HL-60 (cell line): ENCODE data around the gene ASPN.

Experiments used
- DNase-seq, 2 experiments: peaks; one replicate each; pipeline ENCODE4 v3.0.0-alpha.2; 2010 to 2020; ENCODE audit warnings: low read depth in 1 of 2, low spot score in 1 of 2
- H3K27ac ChIP-seq: fragments of 250-450 bp; sonication (Bioruptor Pico); replicated peaks from 2 replicates; pipeline ENCODE4 v1.5.1; 2020; ENCODE audit warnings: mild to moderate bottlenecking, moderate library complexity
- H3K27me3 ChIP-seq: fragments of 250-450 bp; sonication (Bioruptor Pico); 2 replicates; pipeline ENCODE4 v1.5.1; 2021; ENCODE audit warnings: mild to moderate bottlenecking, moderate library complexity; ENCODE audit not compliant: insufficient read depth, poor library complexity, severe bottlenecking
- H3K4me3 ChIP-seq: replicated peaks from 2 replicates; pipeline ENCODE4 v1.5.1; 2011; ENCODE audit warnings: mild to moderate bottlenecking, control low read depth, low read length; ENCODE audit not compliant: insufficient read depth
- CTCF ChIP-seq: IDR thresholded peaks from one replicate; pipeline ENCODE4 v1.5.1; 2011; ENCODE audit warnings: low read length, control low read depth, inconsistent platforms; ENCODE audit not compliant: insufficient read depth
- GABPA ChIP-seq: IDR thresholded peaks from 2 replicates; pipeline ENCODE4 v1.6.1; 2012; ENCODE audit warnings: low read depth
- POLR2AphosphoS5 ChIP-seq: IDR thresholded peaks from 2 replicates; pipeline ENCODE4 v1.6.1; 2012; ENCODE audit warnings: low read depth
- REST ChIP-seq: IDR thresholded peaks from 2 replicates; pipeline ENCODE4 v1.6.1; 2012; ENCODE audit warnings: low read depth; ENCODE audit not compliant: insufficient replicate concordance
- SPI1 ChIP-seq: IDR thresholded peaks from 2 replicates; pipeline ENCODE4 v1.6.1; 2012; ENCODE audit warnings: low read depth, mild to moderate bottlenecking, borderline replicate concordance

The ASPN gene

GRCh38 chr9:92476962-92477361 is 5.3 kb downstream of the ASPN start:
- no peak for TF ChIP-seq GABPA
- TF ChIP-seq POLR2AphosphoS5, result no peak
- no peak for TF ChIP-seq CTCF
- no peak for TF ChIP-seq SPI1
- no peak for TF ChIP-seq REST
- H3K4me3 ChIP-seq, result no peak overlapping the region
- no peak overlapping the region for H3K27ac ChIP-seq
- DNase-seq, result no peak
- no peaks in the 10 kb centered on the region for H3K27me3 ChIP-seq

- H3K27ac ChIP-seq, result no peak overlapping the region
- no peak for DNase-seq
- TF ChIP-seq POLR2AphosphoS5, result no peak
- TF ChIP-seq CTCF, result no peak
- TF ChIP-seq REST, result no peak
- no peak for TF ChIP-seq SPI1
- no peak for TF ChIP-seq GABPA
- H3K27me3 ChIP-seq, result no peaks in the 10 kb centered on the region
- H3K4me3 ChIP-seq, result no peak overlapping the region
These were observed 7.7 kb downstream of the ASPN start for GRCh38 chr9:92474587-92474986.

GRCh38 chr9:92468206-92468605 is 14.1 kb downstream of the ASPN start:
- no peak overlapping the region for H3K27ac ChIP-seq
- no peak overlapping the region for H3K4me3 ChIP-seq
- no peaks in the 10 kb centered on the region for H3K27me3 ChIP-seq
- TF ChIP-seq GABPA, result no peak
- TF ChIP-seq REST, result no peak
- no peak for TF ChIP-seq SPI1
- no peak for TF ChIP-seq POLR2AphosphoS5
- no peak for TF ChIP-seq CTCF
- DNase-seq, result no peak
